Measurements from ENCODE around the gene SYK.

SYK gene

DNA sequence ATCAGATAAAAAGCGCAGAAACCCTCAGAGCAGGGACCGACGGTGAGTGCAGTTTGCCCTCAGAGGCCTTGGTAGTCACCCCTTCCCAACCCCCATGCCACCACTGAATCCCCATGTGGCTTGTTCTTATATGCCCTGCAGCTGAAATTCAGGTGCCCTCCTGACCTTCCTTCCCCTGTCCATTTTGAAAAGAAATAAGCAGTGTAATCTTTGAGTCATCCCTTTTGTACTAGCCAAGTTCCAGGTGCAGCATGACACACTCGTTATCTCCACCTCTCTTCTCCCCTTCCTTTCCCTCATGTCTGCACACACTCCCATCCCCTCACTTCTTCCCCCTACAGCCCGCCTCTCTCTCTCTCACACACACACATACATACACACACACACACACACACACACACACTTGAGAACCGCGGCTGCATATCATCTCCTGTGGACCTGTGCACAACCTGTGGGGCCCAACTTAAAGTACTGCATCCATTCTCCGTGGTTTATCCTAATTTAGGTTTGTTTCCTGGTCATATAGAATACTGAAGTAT lies 53.1 kb downstream of the SYK start:
- no peak for DNase-seq

DNA sequence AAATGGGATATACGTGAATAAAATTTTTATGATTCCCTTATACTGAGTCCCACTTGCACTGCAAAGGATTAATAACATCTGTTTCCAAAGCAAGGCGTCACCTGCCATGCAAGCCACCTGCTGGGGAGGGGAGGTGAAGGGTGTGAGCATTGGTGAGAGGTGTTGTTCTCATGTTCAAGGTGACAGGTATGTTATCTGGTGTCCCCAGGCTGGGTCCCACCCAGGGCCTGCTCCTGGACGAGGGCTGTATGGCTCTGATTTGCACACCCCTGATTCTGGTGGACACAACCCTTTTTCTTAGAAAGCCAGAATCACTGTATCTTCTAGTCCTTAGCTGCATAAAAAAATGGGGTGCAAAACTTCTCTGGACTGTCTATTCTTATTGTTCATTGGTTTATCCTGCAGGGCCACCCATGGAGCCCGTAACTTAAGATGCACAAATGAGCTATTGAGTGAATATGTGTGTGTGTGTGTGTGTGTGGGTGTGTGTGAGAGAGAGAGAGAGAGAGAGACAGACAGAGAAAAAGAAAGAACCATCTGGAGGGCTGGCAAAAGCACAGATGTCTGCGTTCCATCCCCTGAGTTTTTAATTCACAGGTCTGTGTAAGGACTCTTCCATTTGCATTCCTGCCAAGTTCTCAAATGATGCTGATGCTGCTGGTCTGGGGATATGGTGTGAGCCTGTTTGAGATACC lies 53.7 kb downstream of the SYK start:
- DNase-seq: peak; percentile 88

DNA sequence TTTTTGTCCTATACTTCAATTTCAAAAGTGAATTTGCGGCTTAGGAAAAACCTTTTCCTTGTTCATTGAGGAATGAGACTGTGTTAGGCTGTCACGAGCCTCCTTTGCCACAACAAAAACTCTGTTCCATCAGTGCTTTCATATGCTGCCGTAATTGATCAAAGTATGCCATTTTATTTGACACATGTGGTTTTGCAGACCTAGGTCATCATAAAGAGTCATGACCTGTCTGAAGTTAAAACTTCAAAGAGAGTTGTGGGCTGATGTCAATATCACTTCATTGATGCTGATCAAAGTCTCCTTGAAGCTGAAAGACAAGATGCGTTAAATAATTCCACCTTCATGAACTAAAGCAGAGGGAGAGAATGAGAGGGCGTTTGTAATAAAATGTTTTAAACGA lies 55.5 kb downstream of the SYK start:
- no peak for DNase-seq

DNA sequence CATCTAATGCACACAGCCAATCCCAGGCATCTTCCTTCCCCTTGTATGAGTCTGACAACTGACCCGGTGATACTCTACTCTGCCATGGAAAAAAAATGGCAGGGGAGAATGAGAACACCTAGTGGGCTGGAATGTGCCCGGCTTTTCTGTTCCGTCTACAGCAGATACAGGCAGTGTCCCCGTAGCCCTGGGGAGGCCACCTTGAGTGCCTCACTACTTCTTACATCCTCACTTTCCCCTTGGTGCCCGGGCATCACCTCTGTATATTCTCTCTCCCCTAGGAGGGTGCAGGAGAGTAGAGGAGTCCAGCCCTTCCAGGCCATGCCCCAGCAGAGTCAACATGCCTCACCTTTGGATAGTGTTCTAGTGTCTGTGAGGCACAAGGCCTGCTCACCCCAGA lies 56.2 kb downstream of the SYK start:
- no peak for DNase-seq

DNA sequence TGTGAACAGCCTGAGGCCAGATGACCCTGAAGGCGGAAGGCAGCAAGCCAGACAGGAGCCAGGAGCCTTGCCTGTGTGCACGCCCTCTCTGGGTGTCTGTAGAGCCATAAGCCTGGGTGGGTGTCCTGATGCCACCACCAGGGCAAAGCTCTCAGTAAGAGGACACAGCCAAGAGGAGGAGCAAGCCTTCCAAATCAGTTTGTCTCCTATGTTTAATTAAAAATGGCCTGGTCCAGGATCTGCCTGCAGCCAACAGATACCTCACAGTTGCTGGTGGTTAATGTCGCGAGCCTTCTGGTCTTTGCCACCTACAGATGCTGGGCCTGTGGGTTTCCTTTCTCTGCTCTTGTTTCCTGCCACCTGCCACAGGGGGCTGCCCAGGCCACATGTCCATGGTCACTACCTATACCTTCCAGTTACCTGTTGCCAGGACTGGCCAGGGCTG lies 56.9 kb downstream of the SYK start:
- DNase-seq: no peak

DNA sequence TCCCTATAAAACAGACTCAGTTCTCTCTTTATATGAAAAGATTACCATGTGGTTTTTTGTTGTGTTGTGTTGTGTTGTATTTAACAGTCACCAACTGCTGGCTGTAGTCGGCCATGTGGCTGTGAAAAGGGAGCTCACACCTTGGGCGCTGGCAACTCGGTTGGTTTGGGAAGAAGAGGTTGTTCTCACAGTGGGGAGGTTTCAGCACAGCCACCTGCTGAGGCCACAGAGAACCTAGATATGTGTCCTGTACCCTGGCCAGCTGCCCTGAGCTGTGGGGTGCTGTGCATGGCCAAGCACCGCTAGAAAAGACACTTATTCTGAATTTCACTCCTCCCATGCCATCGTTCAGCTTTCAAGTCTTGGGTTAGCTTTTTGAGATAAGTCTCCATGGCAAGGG lies 58.8 kb downstream of the SYK start:
- DNase-seq: no peak

DNA sequence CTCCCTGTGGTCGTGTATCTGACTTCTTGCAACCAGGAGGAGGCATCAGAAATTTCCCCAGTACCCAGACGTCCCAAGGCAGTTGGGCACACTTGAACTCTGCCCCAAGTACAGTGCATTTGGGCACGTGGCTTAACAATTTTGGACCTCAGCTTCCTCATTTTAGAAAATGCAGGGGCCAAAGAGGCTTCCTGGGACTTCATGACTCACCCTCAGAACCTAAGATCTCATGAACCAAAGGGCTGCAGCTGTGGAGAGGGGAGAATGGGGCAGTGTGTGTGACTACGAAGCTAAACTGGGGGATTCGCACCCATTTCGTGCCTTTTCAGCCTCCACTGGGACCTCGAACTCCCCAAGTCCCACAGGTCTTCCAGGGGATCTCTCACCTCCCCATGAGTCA lies 59.2 kb downstream of the SYK start:
- DNase-seq: no peak

DNA sequence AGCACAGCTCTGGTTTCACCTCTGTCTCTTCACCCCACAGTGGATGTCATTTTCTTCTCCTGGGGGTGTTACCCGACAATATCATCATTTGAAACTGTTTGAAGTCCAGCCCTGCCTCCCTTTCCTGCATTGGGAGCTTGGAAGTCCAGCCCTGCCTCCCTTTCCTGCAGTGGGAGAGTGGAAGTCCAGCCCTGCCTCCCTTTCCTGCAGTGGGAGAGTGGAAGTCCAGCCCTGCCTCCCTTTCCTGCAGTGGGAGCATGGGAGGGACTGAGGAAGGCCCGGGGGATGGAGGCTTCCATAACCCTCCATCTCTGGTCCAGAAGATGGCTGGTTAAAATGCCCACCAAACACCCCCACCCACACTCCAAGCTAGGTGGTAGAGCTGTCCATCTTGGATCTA lies 59.8 kb downstream of the SYK start:
- DNase-seq: no peak

DNA sequence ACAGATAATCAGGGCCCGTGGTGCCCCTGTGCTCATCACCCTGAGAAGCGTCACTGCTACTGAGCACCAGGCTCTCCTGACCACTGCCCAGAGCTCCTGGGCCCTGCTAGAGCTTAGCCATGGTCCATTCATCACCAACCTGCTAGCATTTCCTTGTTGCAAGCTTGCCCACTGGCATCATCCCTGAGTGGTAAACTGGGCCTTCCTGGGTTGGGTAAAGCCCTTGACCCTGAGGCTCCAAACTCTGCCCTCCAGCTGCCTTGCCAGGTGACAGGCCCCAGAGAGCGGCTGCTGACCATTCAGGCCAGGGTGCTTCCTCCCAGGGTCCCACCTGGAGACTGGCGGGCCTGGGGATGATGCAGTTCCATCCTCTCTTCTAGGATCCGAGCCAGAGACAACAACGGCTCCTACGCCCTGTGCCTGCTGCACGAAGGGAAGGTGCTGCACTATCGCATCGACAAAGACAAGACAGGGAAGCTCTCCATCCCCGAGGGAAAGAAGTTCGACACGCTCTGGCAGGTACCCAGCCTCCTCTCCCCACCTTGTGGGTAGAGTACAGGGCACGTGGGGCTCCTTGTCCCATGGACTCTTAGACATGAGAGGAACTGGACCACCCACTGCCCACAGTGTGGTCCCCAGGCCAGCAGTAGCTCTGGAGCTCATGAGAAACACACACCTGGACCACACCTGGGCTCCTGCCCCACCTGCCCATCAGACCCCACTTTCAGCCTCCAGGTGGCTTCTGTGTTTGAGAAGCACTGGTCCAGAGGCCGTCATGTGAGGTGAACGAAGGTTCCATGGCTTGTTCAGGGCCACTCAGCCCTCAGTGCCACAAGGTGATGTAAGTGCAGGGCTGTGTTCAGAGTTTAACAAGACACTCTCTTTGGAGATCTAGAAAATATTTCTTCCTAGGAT lies 60.5 kb downstream of the SYK start:
- DNase-seq: no peak

DNA sequence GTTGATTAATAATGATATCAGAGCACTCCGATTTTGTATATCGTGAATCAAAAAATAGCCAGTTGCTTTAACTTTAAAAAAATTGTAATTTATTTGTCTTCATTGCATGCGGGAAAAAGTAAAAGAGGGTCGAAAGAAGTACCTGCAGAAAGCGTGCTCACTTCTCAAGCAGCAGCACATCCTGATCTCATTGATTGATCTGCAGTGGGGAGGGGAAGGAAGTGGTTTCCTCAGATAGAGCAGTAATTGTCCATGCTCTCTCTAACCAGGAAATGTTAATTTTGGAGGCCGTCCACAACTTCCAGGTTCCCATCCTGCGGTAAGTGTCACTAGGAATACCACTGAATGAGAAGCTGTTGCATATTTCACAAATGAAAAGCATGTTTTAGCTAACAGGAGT lies 63.2 kb downstream of the SYK start:
- no peak for DNase-seq

DNA sequence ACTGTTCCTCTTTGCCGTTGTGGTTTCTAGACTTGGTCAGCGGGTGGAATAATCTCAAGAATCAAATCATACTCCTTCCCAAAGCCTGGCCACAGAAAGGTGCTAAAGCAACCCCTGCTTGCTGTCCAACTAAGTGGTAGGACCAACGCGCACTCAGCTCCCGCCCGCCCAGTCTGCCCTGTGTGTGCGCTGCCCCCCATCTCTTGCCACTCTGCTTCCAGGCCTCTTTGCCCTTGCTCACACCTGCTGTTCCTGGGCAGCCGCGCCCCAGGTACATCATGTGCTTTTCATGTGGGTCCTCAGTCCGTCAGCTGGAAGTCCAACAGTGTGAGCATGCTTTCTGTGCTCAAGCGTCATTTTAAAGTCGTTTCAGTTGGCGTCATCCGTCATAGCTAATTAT lies 65.5 kb downstream of the SYK start:
- no peak for DNase-seq

DNA sequence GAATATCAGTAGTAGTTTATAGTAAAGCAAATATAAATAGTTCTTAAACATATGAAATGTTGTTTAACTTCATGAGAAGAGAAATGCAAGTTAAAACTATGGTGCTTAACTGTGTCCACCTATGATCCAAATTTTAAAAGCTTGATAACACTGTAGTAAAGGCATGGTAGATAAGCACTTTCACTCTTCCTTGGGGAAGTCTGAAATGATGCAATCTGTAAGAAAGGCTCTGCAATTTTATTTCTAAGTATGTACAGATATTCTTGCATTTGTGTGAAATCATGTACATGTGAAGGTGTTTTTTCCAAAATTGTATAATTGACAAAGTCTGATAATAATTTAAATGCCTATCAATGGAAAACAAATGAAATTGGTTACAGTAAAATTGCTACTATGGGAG lies 66.9 kb downstream of the SYK start:
- no peak for DNase-seq

DNA sequence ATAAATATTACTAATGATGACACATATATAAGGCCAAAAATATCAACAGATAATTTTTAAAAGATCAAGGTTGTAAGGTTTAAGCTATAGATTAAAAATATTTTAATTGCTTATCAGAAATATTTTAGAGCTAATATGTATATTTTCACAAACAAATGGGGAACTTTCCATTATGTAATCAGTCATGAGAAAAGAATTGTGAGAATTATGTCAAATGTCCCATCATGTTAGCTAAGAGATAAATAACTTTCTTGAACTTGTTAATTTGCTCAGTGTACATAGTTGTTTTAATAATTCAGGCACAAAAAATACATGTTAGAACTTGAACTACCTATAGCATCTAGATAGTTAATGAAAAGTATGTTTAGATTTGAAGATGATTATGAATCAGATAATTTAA lies 67.7 kb downstream of the SYK start:
- no peak for DNase-seq

DNA sequence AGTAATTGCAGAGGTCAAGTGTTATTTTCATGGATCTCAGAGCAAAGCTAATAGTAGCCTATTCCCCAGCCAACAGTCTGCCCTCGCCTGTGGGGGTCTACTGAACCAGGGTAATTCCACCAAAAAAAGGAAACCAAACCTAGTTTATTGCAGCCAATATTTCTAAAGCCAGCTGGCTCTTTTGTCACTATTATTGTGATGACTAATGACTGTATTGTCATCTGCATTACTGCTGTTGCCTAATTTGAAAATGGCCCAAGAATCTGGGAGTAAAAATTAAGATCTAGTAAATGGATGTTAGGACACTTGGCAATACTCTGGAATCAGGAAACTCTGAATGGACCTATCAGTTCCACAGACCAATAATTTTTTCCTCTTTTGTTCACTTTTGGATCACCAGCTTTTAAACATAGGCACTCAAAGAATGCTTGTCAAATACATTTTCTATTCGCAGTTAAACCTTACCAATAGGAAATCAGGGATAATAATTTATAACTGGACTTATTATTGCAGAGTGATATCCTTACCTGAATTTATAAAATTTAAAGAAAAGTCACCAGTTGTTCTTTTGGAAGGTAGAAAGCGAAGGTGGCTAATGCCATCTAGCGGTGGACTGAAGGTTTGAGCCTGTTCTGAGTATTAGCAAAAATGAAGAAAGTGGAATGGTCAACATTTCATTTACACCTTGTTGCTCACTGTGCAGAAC lies 69.2 kb downstream of the SYK start:
- DNase-seq: peak; percentile 37

DNA sequence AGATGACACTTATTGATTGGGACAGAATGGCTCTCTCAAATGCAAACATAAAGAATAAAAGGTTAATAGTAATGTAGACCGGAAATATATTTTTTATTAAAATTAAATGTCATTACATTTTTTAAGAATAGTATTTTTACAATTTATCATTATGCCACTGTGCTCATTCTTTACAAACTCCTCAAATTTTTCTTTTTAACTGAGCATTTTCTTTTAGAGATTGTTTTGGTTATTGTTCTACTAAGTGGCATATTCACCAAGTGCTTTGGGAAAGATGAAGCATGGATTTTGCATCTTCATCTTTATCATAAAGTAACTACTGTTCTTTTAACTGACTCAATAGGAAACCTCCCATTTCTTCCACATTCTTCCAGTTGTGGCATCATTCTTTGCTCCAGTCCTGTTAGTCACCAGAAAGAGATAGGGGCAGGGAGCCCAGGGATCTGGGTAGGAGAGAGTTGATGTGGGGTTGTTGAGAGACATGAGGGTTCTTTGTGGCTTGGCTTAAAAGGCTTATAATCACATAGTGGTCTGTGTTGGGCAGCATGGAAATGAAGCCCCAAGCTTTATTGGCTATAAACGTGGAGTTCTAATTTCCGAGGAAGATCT lies 69.8 kb downstream of the SYK start:
- no peak for DNase-seq

DNA sequence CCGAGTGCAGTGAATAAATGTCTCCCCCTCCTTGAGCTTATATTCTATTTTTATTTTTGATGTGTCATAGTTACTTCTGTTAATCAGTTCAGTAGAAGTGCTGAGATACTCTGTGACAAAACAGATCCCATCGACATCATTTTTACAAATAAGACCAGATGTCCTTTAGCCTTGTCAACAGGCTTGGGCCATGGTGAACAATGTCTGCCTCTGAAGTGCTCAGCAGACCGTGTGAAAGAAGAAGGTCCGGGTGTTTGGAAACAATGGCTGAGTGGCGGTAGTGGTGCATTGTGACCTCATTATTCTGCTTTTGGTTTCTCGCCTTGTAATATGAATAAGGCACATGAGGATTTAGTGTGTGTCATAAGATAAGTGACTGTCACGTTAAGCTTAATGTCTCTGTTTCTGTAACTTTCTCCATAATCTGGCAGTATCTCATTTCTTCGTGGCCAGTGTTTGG lies 71.2 kb downstream of the SYK start:
- no peak for DNase-seq

DNA sequence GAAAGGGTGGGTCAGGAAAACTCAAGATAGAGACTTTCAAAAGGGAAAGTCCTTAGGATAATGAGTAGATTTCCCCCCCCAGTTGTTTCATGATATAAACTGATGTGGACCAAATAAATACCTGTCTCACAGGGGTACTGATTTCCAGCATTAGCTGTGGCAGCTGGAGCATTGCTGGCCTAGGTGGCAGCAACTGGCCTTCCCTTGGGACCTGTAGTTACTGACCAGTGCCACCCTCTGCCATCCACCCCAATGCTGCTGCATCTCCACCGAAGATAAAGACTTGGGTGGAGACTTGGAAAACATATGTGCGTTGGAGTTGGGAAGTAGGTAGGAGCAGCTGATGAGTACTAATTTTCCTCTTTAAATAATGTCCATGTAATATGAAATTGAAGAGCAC lies 71.8 kb downstream of the SYK start:
- no peak for DNase-seq

DNA sequence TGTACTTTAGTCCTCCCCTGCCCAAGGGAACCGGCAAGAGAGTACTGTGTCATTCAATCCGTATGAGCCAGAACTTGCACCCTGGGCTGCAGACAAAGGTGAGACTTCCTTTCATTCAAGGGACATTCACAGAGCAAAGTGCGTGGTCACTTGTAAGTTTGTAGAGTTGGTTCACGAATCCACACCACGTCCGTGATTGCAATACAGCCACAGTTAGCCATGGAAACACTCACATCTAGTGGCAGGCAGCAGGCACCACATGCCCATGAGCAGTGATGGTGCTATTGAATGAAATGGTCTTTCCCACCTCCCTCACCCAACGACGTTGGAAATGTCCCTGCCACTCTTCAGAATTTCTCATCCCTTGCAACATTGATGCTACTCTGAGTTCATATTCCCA lies 72.6 kb downstream of the SYK start:
- no peak for DNase-seq

DNA sequence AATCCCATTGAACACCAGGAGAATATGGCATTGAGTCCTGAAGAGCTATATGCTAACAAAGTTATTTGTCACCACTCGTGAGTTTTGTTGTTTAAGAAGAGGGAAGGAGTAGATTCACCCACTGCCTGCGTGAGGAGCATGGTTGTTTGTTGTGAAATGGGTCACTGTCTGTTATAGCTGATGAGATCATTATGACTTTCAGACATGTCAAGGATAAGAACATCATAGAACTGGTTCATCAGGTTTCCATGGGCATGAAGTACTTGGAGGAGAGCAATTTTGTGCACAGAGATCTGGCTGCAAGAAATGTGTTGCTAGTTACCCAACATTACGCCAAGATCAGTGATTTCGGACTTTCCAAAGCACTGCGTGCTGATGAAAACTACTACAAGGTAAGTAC lies 76.9 kb downstream of the SYK start:
- no peak for DNase-seq

DNA sequence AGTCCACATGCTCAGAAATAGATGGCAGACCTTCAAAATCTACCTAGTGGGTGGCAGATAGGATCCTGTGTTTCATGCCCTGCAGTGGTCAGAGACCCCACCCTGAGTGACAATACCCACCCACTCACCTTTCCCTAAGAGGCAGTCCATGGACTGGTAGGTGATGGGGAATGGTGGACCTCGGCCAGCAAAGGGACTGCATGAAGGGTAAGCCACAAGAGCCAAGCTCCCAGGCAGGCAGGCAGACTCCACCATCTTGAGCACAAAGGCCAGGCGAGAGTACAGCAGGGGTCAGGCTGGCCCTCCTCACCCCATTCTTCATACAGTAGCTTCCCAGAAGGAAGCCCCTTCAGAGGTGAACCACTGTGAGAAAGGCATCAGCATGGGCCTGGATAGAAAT lies 78.4 kb downstream of the SYK start:
- no peak for DNase-seq

DNA sequence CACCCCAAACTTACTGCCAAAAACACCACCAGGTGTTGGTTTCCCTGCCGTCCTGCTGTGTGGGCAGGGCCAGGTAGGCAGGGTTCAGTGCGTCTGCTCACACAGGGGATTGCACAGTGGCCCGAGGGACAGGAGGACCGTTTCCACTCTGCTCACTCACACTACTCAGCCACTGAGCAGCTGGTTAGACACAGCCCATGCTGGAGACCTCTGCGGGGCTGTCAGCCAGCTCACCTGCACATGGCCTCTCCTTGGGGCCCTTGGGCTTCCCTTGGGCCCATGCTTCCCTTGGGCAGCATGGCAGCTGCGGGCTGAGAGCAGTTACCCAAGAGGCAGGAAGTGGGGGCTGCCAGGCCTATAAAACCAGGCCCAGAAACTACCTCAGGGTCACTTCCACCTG lies 79.0 kb downstream of the SYK start:
- DNase-seq: no peak

DNA sequence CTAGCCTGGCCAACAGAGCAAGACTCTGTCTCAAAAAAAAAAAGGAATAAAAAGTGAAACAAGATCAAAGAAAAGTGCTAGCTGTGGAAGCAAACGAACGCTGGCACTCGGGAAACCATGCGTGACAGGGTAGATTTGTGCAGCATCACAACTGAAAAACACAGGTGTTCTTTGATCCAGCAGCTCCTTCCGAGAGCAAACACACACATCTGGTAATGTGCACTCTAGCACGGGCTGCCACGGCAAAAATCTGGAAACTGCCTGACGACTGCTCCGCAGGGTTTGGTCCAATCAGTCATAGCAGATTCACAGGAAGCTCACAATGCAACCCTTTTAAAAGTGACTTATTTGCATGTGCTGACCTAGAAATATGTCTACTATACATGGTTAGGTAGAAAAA lies 80.0 kb downstream of the SYK start:
- no peak for DNase-seq

DNA sequence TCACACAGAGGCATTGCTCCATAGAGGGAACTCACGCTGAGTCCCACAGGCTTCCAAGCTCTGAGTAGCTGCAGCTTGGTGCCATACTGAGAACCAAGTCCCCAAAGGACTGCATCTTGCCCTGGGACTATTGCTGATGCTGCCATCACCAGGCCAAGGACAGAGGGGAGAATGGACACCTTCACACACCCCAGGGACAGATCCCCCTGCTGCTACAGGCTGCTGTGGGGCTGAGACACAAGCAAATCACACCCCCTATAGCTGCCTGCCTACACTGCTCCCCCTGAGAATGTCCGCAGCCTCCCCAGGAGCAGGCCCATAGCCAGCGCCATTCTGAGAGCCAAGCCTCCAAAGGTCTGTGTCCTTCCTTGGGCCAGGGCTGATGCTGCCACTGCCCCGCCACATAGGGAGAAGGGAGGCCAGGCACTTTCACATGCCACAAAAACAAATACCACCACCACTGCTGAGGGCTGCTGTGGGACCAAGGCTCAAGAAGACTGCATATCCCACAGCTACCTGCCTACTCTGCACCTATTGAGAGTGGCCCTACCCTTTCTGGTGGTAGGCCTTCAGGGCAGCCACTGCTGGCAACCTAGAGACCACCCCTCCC lies 81.5 kb downstream of the SYK start:
- DNase-seq: no peak

All from NCI-H1694 (cell line).